IMR-90 (cell line): ENCODE data around the gene NBEA. TPM values are rescaled to one million over a fixed set of nuclear protein-coding genes. Genes with fewer than 3 reads are reported as not detected.

Experiments
- ATAC-seq: fragments of 200-7000 bp; cut with Tn5 transposase; 2 replicates; pipeline ENCODE4 v1.9.1; 2020; ENCODE audit warnings: low read depth, mild to moderate bottlenecking, moderate library complexity
- BruUV-seq: library from RNA; stranded (reverse); fragments of 400-500 nt; replicated peaks from 2 replicates; lab custom pipeline; 2021; lab: Mats Ljungman, UMichigan
- CTCF ChIA-PET: fragments of 300-600 bp; formaldehyde crosslinking; extraction: SDS; loops from one replicate; lab custom pipeline; 2021; ENCODE audit warnings: antibody characterized with exemption; lab: Yijun Ruan, JAX
- POLR2A ChIA-PET: fragments of 300-600 bp; sonication (Branson Sonifier 250); formaldehyde crosslinking; loops from one replicate; lab custom pipeline; 2022; ENCODE audit warnings: antibody characterized with exemption; ENCODE audit not compliant: unreplicated experiment; lab: Charles Lee
- DNase-seq: peaks from one replicate; pipeline ENCODE4 v3.0.0; 2013
- H2AFZ ChIP-seq: replicated peaks from 2 replicates; pipeline ENCODE3; 2013; ENCODE audit warnings: low read length, mild to moderate bottlenecking; ENCODE audit not compliant: poor library complexity
- H2AK5ac ChIP-seq: 2 replicates; pipeline ENCODE4 v1.6.1; 2013; ENCODE audit warnings: low read depth, low read length, inconsistent platforms
- H2AK9ac ChIP-seq: replicated peaks from 2 replicates; pipeline ENCODE3; 2013; ENCODE audit warnings: mild to moderate bottlenecking, low read depth, low read length, moderate library complexity; ENCODE audit not compliant: poor library complexity
- H2BK120ac ChIP-seq: 2 replicates; pipeline ENCODE4 v1.6.1; 2013; ENCODE audit warnings: low read depth, low read length, inconsistent platforms
- H2BK15ac ChIP-seq: 3 replicates; pipeline ENCODE4 v1.6.1; 2013; ENCODE audit warnings: low read depth, low read length, inconsistent platforms
- H2BK20ac ChIP-seq: 2 replicates; pipeline ENCODE4 v1.6.1; 2013; ENCODE audit warnings: low read depth, mild to moderate bottlenecking, inconsistent platforms, low read length, moderate library complexity
- H2BK5ac ChIP-seq: 2 replicates; pipeline ENCODE4 v1.6.1; 2013; ENCODE audit warnings: mild to moderate bottlenecking, low read depth, low read length, inconsistent platforms; ENCODE audit not compliant: poor library complexity, severe bottlenecking
- H3K14ac ChIP-seq: replicated peaks from 2 replicates; pipeline ENCODE4 v1.6.1; 2013; ENCODE audit warnings: low read depth, low read length, inconsistent platforms
- H3K18ac ChIP-seq: 2 replicates; pipeline ENCODE4 v1.6.1; 2013; ENCODE audit warnings: low read depth, low read length, control low read depth
- H3K23ac ChIP-seq: 2 replicates; pipeline ENCODE4 v1.6.1; 2013; ENCODE audit warnings: low read depth, low read length, inconsistent platforms
- H3K27ac ChIP-seq: 2 replicates; pipeline ENCODE4 v1.5.1; 2013; ENCODE audit warnings: mild to moderate bottlenecking, control low read depth, low read length; ENCODE audit not compliant: insufficient read depth
- H3K27me3 ChIP-seq: 2 replicates; pipeline ENCODE4 v1.6.1; 2013; ENCODE audit warnings: low read length; ENCODE audit not compliant: control insufficient read depth, insufficient read depth
- H3K36me3 ChIP-seq: 2 replicates; pipeline ENCODE4 v1.6.1; 2013; ENCODE audit warnings: low read length, mixed read lengths; ENCODE audit not compliant: control insufficient read depth, insufficient read depth
- H3K4ac ChIP-seq: 2 replicates; pipeline ENCODE4 v1.6.1; 2013; ENCODE audit warnings: low read depth, low read length, inconsistent platforms
- H3K4me1 ChIP-seq: 2 replicates; pipeline ENCODE4 v1.6.1; 2013; ENCODE audit warnings: low read length, mixed read lengths; ENCODE audit not compliant: control insufficient read depth, insufficient read depth
- H3K4me2 ChIP-seq: 2 replicates; pipeline ENCODE4 v1.6.1; 2013; ENCODE audit warnings: low read depth, mild to moderate bottlenecking, control low read depth, low read length, moderate library complexity
- H3K4me3 ChIP-seq: 2 replicates; pipeline ENCODE4 v1.5.1; 2013; ENCODE audit warnings: low read depth, mild to moderate bottlenecking, control low read depth, low read length, moderate library complexity; ENCODE audit not compliant: insufficient read depth
- H3K56ac ChIP-seq: 2 replicates; pipeline ENCODE4 v1.6.1; 2013; ENCODE audit warnings: low read length, inconsistent platforms; ENCODE audit not compliant: insufficient read depth; ENCODE audit errors: extremely low read depth
- H3K79me1 ChIP-seq, 2 experiments: 2 replicates each; pipeline ENCODE4 v1.6.1; 2013; ENCODE audit warnings: low read length in 2 of 2, inconsistent platforms in 1 of 2, low read depth in 1 of 2
- H3K9ac ChIP-seq: 2 replicates; pipeline ENCODE4 v1.6.1; 2013; ENCODE audit warnings: low read depth, low read length, control low read depth
- H3K9me1 ChIP-seq: 2 replicates; pipeline ENCODE4 v1.6.1; 2013; ENCODE audit warnings: low read length, inconsistent platforms; ENCODE audit not compliant: insufficient read depth
- H3K9me3 ChIP-seq: 2 replicates; pipeline ENCODE4 v1.6.1; 2013; ENCODE audit warnings: low read length; ENCODE audit not compliant: control insufficient read depth, insufficient read depth
- H4K20me1 ChIP-seq: 2 replicates; pipeline ENCODE4 v1.6.1; 2013; ENCODE audit warnings: low read length, inconsistent platforms; ENCODE audit not compliant: insufficient read depth
- H4K5ac ChIP-seq: 2 replicates; pipeline ENCODE4 v1.6.1; 2013; ENCODE audit warnings: mild to moderate bottlenecking, low read depth, low read length, control low read depth
- H4K8ac ChIP-seq, 2 experiments: 2 replicates each; pipeline ENCODE4 v1.6.1; 2013; ENCODE audit warnings: low read depth in 2 of 2, low read length in 2 of 2, control low read depth in 1 of 2, inconsistent platforms in 1 of 2
- H4K91ac ChIP-seq: 2 replicates; pipeline ENCODE4 v1.6.1; 2013; ENCODE audit warnings: low read depth, low read length, inconsistent platforms; ENCODE audit not compliant: insufficient read depth
- BHLHE40 ChIP-seq: fragments of 150-350 bp; IDR thresholded peaks from 2 replicates; pipeline ENCODE4 v1.6.1; 2016; ENCODE audit warnings: mild to moderate bottlenecking, low read depth, low read length
- CHD1 ChIP-seq: IDR thresholded peaks from 2 replicates; pipeline ENCODE4 v1.6.1; 2012; ENCODE audit warnings: low read depth, low read length, improper control_type of control experiment
- ELK1 ChIP-seq: fragments of 150-350 bp; IDR thresholded peaks from 2 replicates; pipeline ENCODE4 v1.6.1; 2016; ENCODE audit warnings: low read depth, mild to moderate bottlenecking, low read length, moderate library complexity, borderline replicate concordance
- MAFK ChIP-seq: IDR thresholded peaks from 2 replicates; pipeline ENCODE4 v1.6.1; 2012; ENCODE audit warnings: low read depth, low read length, improper control_type of control experiment
- POLR2A ChIP-seq: IDR thresholded peaks from 2 replicates; pipeline ENCODE4 v1.6.1; 2012; ENCODE audit warnings: mild to moderate bottlenecking, low read depth, low read length
- RCOR1 ChIP-seq: IDR thresholded peaks from 2 replicates; pipeline ENCODE4 v1.6.1; 2012; ENCODE audit warnings: mild to moderate bottlenecking, low read length, improper control_type of control experiment; ENCODE audit not compliant: insufficient replicate concordance
- WGBS, 2 experiments: methylation state at CpG; one replicate each; pipeline versions ENCODE4 v1.1.5 to v1.1.7; 2013; ENCODE audit warnings: missing lambda C conversion rate in 2 of 2; ENCODE audit not compliant: insufficient read length in 1 of 2; ENCODE audit errors: extremely low coverage in 2 of 2; 5-methylcytosine and 5-hydroxymethylcytosine counted together
- dilution Hi-C: fragments of 300-500 bp; cut with HindIII; formaldehyde crosslinking; loops from one replicate; pipeline ENCODE4 v1.14.3; 2018; ENCODE audit warnings: low sequenced_read_pairs; ENCODE audit not compliant: unreplicated experiment
- in situ Hi-C: fragments of 300-500 bp; cut with MboI; formaldehyde crosslinking; loops from 3 replicates; pipeline ENCODE4 v1.14.3; 2019; ENCODE audit warnings: low sequenced_read_pairs, inconsistent platforms, mixed read lengths
- intact Hi-C: fragments of 100-400 bp; cut with micrococcal nuclease; formaldehyde crosslinking; loops from 2 replicates; pipeline ENCODE4 v1.10.0; 2022
- polyA plus RNA-seq, 3 experiments: library from polyadenylated mRNA; depleted of rRNA; stranded (reverse); fragments of >200 nt; gene quantifications; 2 replicates each; pipeline ENCODE4 v1.2.3, GENCODE V29; 2012; ENCODE audit warnings: low replicate concordance in 1 of 3
- total RNA-seq: library from RNA; depleted of rRNA; stranded (reverse); fragments of >200 nt; gene quantifications from 2 replicates; pipeline ENCODE4 v1.2.3, GENCODE V29; 2012

The NBEA gene
- total and polyA plus RNA-seq, 2 of the 4 experiments (the other 2 are of a cell fraction), result 0.82 to 2.2 TPM

DNA sequence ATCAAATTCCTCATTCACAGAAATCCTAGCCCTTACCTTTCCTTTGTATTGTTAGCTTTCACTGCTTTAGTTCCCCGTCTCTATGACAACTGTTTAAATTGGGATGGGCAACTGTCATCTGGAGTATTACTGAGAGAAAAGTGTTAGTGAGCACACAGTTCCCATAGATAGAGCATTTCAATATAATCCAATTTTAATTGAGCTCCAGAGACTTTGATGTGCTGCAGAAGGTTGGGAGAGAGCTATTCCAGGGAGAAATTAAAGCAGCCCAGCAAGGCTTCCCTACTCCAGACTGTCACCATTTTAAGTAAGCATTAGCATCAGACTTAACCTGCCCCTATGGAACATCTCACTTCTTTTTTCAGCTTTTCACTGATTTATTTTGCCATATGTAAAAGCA is 589.5 kb downstream of the NBEA start:
- no TSS peak for BruUV-seq
- Histone ChIP-seq H2BK120ac (no peak overlapping the region), H3K4me3 (no peak overlapping the region), H3K14ac (no peak overlapping the region), H4K5ac (no peak overlapping the region), H3K4me2 (no peak overlapping the region), H4K91ac (no peak overlapping the region), H2BK5ac (no peak overlapping the region), H4K8ac (no peak overlapping the region), H3K9me1 (no peaks in the 10 kb centered on the region), H2AFZ (no peak overlapping the region), H3K4ac (no peak overlapping the region), H3K23ac (no peak overlapping the region), H3K79me1 (no peaks in the 10 kb centered on the region), H3K27ac (no peak overlapping the region), H2BK15ac (no peak overlapping the region), H2AK9ac (no peak overlapping the region), H3K9ac (no peak overlapping the region), H3K56ac (no peak overlapping the region), H3K18ac (no peak overlapping the region), H2BK20ac (no peak overlapping the region), H3K27me3 (no peaks in the 10 kb centered on the region), H2AK5ac (no peak overlapping the region), H3K9me3 (no peaks in the 10 kb centered on the region), H3K36me3 (no peaks in the 10 kb centered on the region), H3K4me1 (no peaks in the 10 kb centered on the region), H4K20me1 (no peaks in the 10 kb centered on the region)
- DNase-seq, result no peak
- no CpG with 5 or more reads among the region's 1 CpG for WGBS, 2 experiments
- CTCF ChIA-PET, result interaction anchor here (0.6 to 1.0 kb wide), 2 partner anchors 21 to 38 kb away, joined by 3 to 5 read pairs; no protein-coding TSS in a partner anchor
- POLR2A ChIA-PET, result no interaction called here
- TF ChIP-seq POLR2A (no peak), MAFK (no peak), BHLHE40 (no peak), CHD1 (no peak), ELK1 (no peak), RCOR1 (no peak)
- intact Hi-C loops, result no loop called here
- dilution Hi-C loops, result no loop called here
- ATAC-seq, result no peak
- in situ Hi-C loops, result no loop called here
